Natural killer cell (primary cell): ENCODE measurements around the gene LMBR1. TPM values are rescaled to one million over a fixed set of nuclear protein-coding genes. Genes with fewer than 3 reads are reported as not detected.
"Not testable (repeated sequence)": the region's sequence is repeated elsewhere in the genome, so short reads cannot be mapped to it uniquely, and the experiment has no call there.

Experiments used
- ATAC-seq, 3 donors: fragments of 150-1000 bp in 2 of 3; fragments of 200-7000 bp in 1 of 3; cut with Tn5 transposase; 1 replicate in 1 of 3; 2 replicates in 2 of 3; pipeline ENCODE4 v1.10.0; 2021; ENCODE audit warnings: mild to moderate bottlenecking in 2 of 3, moderate library complexity in 2 of 3
- DNase-seq, 2 donors: peaks; one replicate each; pipeline versions ENCODE4 v3.0.0 to v3.0.0-alpha.2; 2013 to 2021; ENCODE audit warnings: mixed read lengths in 1 of 2
- H3K27ac ChIP-seq: one replicate; pipeline ENCODE4 v1.5.1; 2013; ENCODE audit warnings: mild to moderate bottlenecking, low read length
- H3K27me3 ChIP-seq: one replicate; pipeline ENCODE4 v1.6.1; 2013; ENCODE audit warnings: low read length; ENCODE audit not compliant: control insufficient read depth, insufficient read depth
- H3K36me3 ChIP-seq: one replicate; pipeline ENCODE4 v1.6.1; 2013; ENCODE audit warnings: low read length; ENCODE audit not compliant: control insufficient read depth, insufficient read depth
- H3K4me1 ChIP-seq: one replicate; pipeline ENCODE4 v1.6.1; 2013; ENCODE audit warnings: low read length; ENCODE audit not compliant: control insufficient read depth, insufficient read depth
- H3K4me3 ChIP-seq: one replicate; pipeline ENCODE4 v1.5.1; 2013; ENCODE audit warnings: low read length
- H3K9me3 ChIP-seq: one replicate; pipeline ENCODE4 v1.6.1; 2013; ENCODE audit warnings: low read length; ENCODE audit not compliant: control insufficient read depth, insufficient read depth
- H3K27ac Mint-ChIP-seq, 2 donors: one replicate each; pipeline ENCODE4 v1.8.0; 2022; ENCODE audit warnings: mild to moderate bottlenecking in 2 of 2, mixed read lengths in 2 of 2, moderate library complexity in 1 of 2
- H3K27me3 Mint-ChIP-seq, 2 donors: one replicate each; pipeline ENCODE4 v1.8.0; 2022; ENCODE audit warnings: low read depth in 2 of 2, mixed read lengths in 2 of 2
- H3K36me3 Mint-ChIP-seq: one replicate; pipeline ENCODE4 v1.8.0; 2022; ENCODE audit warnings: mixed read lengths
- H3K4me1 Mint-ChIP-seq, 2 donors: one replicate each; pipeline ENCODE4 v1.8.0; 2022; ENCODE audit warnings: mixed read lengths in 2 of 2
- H3K4me3 Mint-ChIP-seq: one replicate; pipeline ENCODE4 v1.8.0; 2022; ENCODE audit warnings: mild to moderate bottlenecking, moderate library complexity, mixed read lengths
- H3K9me3 Mint-ChIP-seq, 2 donors: one replicate each; pipeline ENCODE4 v1.8.0; 2022; ENCODE audit warnings: mixed read lengths in 2 of 2
- WGBS: methylation state at CpG from one replicate; pipeline ENCODE4 v1.1.7; 2013; ENCODE audit warnings: missing lambda C conversion rate; ENCODE audit not compliant: insufficient coverage; 5-methylcytosine and 5-hydroxymethylcytosine counted together
- intact Hi-C: fragments of 100-400 bp; cut with micrococcal nuclease; formaldehyde crosslinking; loops from one replicate; pipeline ENCODE4 v1.14.2; 2022
- total RNA-seq, 4 donors: library from RNA; stranded (reverse); fragments of 120-200 nt in 1 of 4; gene quantifications; one replicate each; pipeline versions ENCODE4 v1.2.3 to v1.2.4, GENCODE V29; 2013 to 2022
- TF ChIP-seq, protein P1 (sequence below): fragments of 200-600 bp; IDR thresholded peaks from one replicate; pipeline ENCODE4 v1.8.0; 2022; ENCODE audit warnings: antibody characterized with exemption

The LMBR1 gene
- total RNA-seq, 3 donors from 2014 or later (not counting 1 experiment from before 2014, with no cell fraction given): 60.4 to 71.7 (median 66.1) TPM

DNA sequence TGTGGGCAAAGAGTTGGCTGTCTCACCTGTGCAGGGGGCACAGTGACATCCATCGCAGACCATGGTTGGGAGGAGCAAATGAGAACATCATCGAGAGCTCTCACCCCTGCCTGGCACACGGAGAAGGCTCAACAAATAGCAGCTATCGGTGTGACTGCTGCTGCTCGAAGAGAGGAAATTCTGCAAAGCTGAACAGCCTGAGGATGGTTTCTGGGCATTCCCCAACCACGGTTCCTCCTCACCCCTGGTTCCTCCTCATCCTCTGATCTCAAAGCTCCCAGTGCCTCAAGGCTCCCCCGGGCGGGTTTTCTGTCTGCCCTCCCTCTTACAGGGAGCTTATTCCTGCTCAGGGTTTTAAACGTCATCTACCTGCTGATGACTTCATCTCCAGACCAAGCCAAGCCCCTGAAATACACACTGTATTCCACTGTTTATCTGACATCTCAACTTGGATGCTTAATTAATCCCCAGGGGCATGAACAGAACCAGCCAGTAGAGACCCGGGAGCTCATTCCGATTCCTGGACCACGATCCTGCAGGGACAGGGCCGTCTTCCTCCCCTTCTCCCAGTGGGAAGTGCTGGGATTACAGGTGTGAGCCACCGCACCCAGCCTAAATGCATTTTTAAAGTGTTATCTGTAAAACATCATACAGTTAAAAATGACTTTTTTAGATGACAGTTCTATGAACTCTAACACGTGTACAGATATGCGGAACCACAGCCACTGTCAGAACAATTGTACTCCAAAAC lies 37.0 kb upstream of the LMBR1 start:
- Histone ChIP-seq H3K4me1 (no peaks in the 10 kb centered on the region), H3K9me3 (no peaks in the 10 kb centered on the region), H3K27me3 (peaks cover 6% of the 10 kb centered on the region), H3K4me3 (no peak overlapping the region), H3K36me3 (no peaks in the 10 kb centered on the region), H3K27ac (no peak overlapping the region)
- intact Hi-C loops: no loop called here
- TF ChIP-seq, protein P1, sequence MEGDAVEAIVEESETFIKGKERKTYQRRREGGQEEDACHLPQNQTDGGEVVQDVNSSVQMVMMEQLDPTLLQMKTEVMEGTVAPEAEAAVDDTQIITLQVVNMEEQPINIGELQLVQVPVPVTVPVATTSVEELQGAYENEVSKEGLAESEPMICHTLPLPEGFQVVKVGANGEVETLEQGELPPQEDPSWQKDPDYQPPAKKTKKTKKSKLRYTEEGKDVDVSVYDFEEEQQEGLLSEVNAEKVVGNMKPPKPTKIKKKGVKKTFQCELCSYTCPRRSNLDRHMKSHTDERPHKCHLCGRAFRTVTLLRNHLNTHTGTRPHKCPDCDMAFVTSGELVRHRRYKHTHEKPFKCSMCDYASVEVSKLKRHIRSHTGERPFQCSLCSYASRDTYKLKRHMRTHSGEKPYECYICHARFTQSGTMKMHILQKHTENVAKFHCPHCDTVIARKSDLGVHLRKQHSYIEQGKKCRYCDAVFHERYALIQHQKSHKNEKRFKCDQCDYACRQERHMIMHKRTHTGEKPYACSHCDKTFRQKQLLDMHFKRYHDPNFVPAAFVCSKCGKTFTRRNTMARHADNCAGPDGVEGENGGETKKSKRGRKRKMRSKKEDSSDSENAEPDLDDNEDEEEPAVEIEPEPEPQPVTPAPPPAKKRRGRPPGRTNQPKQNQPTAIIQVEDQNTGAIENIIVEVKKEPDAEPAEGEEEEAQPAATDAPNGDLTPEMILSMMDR: no peak
- Mint-ChIP-seq H3K36me3 (no peaks in the 10 kb centered on the region), H3K4me3 (no peak overlapping the region), H3K27me3 (peaks cover 28 to 46% of the 10 kb centered on the region in 2 donors), H3K9me3 (no peaks in the 10 kb centered on the region), H3K27ac (no peak overlapping the region), H3K4me1 (no peaks in the 10 kb centered on the region)
- DNase-seq (peak in 1 of 2 donors; percentile 77), ATAC-seq (peak; percentile 36 to 69 (median 51))
- WGBS: 45% methylated on average over 16 of the region's 16 CpGs

DNA sequence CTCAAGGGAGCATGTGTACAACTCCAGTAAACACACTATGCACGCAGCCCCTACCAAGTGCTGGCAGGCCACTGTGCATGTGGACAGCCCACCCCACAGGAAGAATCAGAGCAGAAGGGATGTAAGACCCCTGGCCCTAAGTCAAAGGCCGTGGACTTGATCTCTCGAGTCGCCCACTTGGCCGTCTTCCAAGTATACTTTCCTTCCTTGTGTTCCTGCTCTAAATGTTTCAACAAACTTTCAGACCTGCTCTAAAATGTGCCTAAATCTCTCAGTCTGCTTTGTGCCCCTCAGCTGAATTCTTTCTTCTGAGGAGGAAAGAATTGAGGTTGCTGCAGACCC lies 35.4 kb upstream of the LMBR1 start:
- Histone ChIP-seq H3K9me3 (no peaks in the 10 kb centered on the region), H3K36me3 (no peaks in the 10 kb centered on the region), H3K4me1 (peaks cover 5% of the 10 kb centered on the region), H3K4me3 (no peak overlapping the region), H3K27me3 (peaks cover 16% of the 10 kb centered on the region), H3K27ac (no peak overlapping the region)
- Mint-ChIP-seq H3K4me3 (no peak overlapping the region), H3K36me3 (no peaks in the 10 kb centered on the region), H3K9me3 (no peaks in the 10 kb centered on the region), H3K27me3 (peaks cover 31 to 50% of the 10 kb centered on the region in 2 donors), H3K27ac (no peak overlapping the region), H3K4me1 (peaks cover 2 to 3% of the 10 kb centered on the region in 2 donors)
- 37% methylated on average over 5 of the region's 5 CpGs for WGBS
- DNase-seq (no peak), ATAC-seq (no peak)
- intact Hi-C loops: no loop called here
- TF ChIP-seq, protein P1: no peak

DNA sequence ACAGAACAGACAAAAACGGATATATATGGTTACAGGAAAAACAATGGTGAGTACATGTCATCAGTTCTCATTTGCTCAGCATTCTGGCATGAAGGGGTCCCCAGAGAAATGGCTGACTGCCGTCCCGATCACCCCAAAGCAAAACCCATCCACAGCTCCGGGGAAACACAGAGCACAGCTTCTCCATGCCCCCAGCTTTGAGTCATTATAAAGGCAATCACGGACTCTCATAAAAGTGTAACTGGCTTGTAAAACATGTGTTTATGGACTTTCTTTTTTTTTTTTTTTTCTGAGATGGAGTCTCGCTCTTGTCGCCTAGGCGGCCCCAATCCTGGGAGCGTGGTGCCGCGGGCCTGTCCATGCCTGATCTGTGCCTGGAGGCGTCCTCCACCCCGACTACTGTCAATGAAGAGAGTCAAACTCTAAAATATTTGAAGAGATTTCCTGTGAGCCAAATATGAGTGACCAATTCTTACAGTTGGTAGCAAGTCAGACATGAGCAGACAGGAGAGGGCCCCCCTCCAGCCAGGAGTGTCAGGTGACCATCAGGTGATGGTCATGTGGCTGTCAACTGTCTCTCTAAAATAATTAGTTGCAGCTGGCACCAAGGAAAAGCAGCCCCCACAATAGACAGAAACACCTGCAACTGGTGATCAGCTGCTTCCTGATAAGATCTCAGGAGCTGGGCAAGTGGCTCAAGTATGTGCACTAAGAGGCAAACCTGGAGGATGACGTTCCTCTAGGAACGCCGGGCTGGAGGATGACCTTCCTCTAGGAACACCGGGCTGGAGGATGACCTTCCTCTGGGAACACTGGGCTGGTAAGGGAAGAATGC lies 34.8 kb upstream of the LMBR1 start:
- intact Hi-C loops: no loop called here

DNA sequence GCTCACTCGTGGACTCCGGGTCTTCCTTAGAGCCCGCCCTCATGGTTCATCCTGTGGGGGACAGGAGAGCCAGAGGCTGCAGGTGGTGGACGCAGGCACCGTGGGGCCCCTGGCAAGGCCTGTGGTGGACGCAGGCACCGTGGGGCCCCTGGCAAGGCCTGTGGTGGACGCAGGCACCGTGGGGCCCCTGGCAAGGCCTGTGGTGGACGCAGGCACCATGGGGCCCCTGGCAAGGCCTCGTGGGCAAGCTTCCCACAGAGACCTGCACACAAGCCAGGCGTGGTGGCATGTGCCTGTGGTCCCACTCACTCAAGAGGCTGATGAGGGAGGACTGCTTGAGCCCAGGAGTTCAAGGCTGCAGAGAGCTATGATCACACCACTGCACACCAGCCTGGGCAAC lies 32.8 kb upstream of the LMBR1 start:
- H3K36me3 ChIP-seq, H3K27ac ChIP-seq, H3K9me3 Mint-ChIP-seq, intact Hi-C loops, H3K4me3 Mint-ChIP-seq, DNase-seq, H3K27ac Mint-ChIP-seq, H3K4me3 ChIP-seq, H3K36me3 Mint-ChIP-seq, ATAC-seq, H3K9me3 ChIP-seq: not testable (repeated sequence)
- WGBS: 89% methylated on average over 12 of the region's 12 CpGs
- Histone ChIP-seq H3K4me1 (peaks cover 24% of the 10 kb centered on the region), H3K27me3 (peaks cover 25% of the 10 kb centered on the region)
- peaks cover 26 to 46% of the 10 kb centered on the region in 2 donors for H3K27me3 Mint-ChIP-seq
- peaks cover 11 to 18% of the 10 kb centered on the region in 2 donors for H3K4me1 Mint-ChIP-seq

More for the DNA sequence above, 34.8 kb upstream of the LMBR1 start:
- peaks cover 34 to 53% of the 10 kb centered on the region in 2 donors for H3K27me3 Mint-ChIP-seq
- H3K36me3 ChIP-seq: no peaks in the 10 kb centered on the region
- H3K4me1 Mint-ChIP-seq: peaks cover 6 to 9% of the 10 kb centered on the region in 2 donors
- no peak overlapping the region for H3K4me3 Mint-ChIP-seq
- no peak overlapping the region for H3K27ac ChIP-seq
- no peak overlapping the region for H3K4me3 ChIP-seq
- H3K36me3 Mint-ChIP-seq: no peaks in the 10 kb centered on the region
- 85% methylated on average over 17 of the region's 17 CpGs for WGBS
- H3K9me3 ChIP-seq: no peaks in the 10 kb centered on the region
- H3K4me1 ChIP-seq: peaks cover 11% of the 10 kb centered on the region
- ATAC-seq (no peak), DNase-seq (no peak)
- H3K9me3 Mint-ChIP-seq: no peaks in the 10 kb centered on the region
- H3K27ac Mint-ChIP-seq: no peak overlapping the region
- TF ChIP-seq, protein P1: no peak
- H3K27me3 ChIP-seq: peaks cover 16% of the 10 kb centered on the region

DNA sequence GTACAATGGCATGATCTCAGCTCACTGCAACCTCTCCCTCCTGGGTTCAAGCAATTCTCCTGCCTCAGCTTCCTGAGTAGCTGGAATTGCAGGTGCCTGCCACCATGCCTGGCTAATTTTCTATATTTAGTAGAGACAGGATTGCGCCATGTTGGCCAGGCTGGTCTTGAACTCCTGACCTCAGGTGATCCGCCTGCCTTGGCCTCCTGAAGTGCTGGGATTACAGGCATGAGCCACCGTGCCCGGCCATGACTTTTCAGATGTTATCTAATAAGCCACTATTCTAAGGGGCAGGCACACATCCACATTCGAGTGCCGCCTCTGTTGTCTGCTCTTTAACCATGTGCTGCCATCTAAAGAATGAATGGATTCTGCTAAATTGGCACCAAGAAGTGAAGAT lies 29.3 kb upstream of the LMBR1 start:
- DNase-seq, ATAC-seq, H3K9me3 Mint-ChIP-seq, H3K36me3 ChIP-seq, H3K36me3 Mint-ChIP-seq, H3K27ac ChIP-seq, H3K4me3 ChIP-seq, H3K9me3 ChIP-seq, intact Hi-C loops: not testable (repeated sequence)
- Histone ChIP-seq H3K27me3 (peaks cover 45% of the 10 kb centered on the region), H3K4me1 (peaks cover 24% of the 10 kb centered on the region)
- Mint-ChIP-seq H3K27ac (peak overlapping the region; percentile 84 to 88), H3K4me1 (peaks cover 11 to 18% of the 10 kb centered on the region in 2 donors), H3K4me3 (peak overlapping the region; percentile 67), H3K27me3 (peaks cover 21 to 28% of the 10 kb centered on the region in 2 donors)
- 83% methylated on average over 6 of the region's 6 CpGs for WGBS
